ENCODE measurements around the gene CEACAM1. TPM values are rescaled to one million over a fixed set of nuclear protein-coding genes. Genes with fewer than 3 reads are reported as not detected.
"Not testable (repeated sequence)": the region's sequence is repeated elsewhere in the genome, so short reads cannot be mapped to it uniquely, and the experiment has no call there.

The CEACAM1 gene
- total RNA-seq, 1 experiment from 2014 or later = 2.4 TPM

- no TSS peak for BruUV-seq (replicated peaks)
- no peak for DNase-seq (ENCODE audit: low read depth, low spot score)
These were observed 24.1 kb upstream of the CEACAM1 start for GRCh38 chr19:42552086-42553065.

GRCh38 chr19:42550521-42550920, 22.2 kb upstream of the CEACAM1 start:
- CTCF ChIA-PET; H3K4me3 ChIP-seq (ENCODE audit: low read depth in 2 of 2, low read length in 2 of 2); H3K9me3 ChIP-seq (ENCODE audit: control insufficient read depth, insufficient read depth, low read depth, low read length); POLR2A ChIA-PET; BruUV-seq (replicated peaks); intact Hi-C loops (cut with micrococcal nuclease; ENCODE audit: unreplicated experiment); H3K27me3 ChIP-seq (ENCODE audit: control insufficient read depth, insufficient read depth, low read length); H3K36me3 ChIP-seq (ENCODE audit: control insufficient read depth, insufficient read depth, low read length); ATAC-seq; H3K4me1 ChIP-seq (ENCODE audit: control insufficient read depth, insufficient read depth, low read length); DNase-seq (ENCODE audit: low read depth, low spot score); in situ Hi-C loops (cut with HindIII; ENCODE audit: low pct_unique_long_range_greater_than_20kb, low sequenced_read_pairs); H3K27ac ChIP-seq (ENCODE audit: low read length): not testable (repeated sequence)

More at GRCh38 chr19:42552086-42553065, 24.1 kb upstream of the CEACAM1 start:
- H3K27ac ChIP-seq (ENCODE audit: low read length) = no peak overlapping the region
- H3K4me3 ChIP-seq (ENCODE audit: low read depth in 2 of 2, low read length in 2 of 2) = no peak overlapping the region
- intact Hi-C loops (cut with micrococcal nuclease; ENCODE audit: unreplicated experiment) = no loop called here
- no peaks in the 10 kb centered on the region for H3K4me1 ChIP-seq (ENCODE audit: control insufficient read depth, insufficient read depth, low read length)
- ChIA-PET POLR2A (no interaction called here), CTCF (no interaction called here)
- no peak for ATAC-seq
- H3K36me3 ChIP-seq (ENCODE audit: control insufficient read depth, insufficient read depth, low read length) = no peaks in the 10 kb centered on the region
- in situ Hi-C loops (cut with HindIII; ENCODE audit: low pct_unique_long_range_greater_than_20kb, low sequenced_read_pairs) = no loop called here
- TF ChIP-seq TCF7L2 (IDR thresholded peaks at IDR 0.05; ENCODE audit: low read depth, low read length) (no peak), SIN3A (IDR thresholded peaks at IDR 0.05; ENCODE audit: borderline replicate concordance, insufficient read depth, low read depth, low read length) (no peak), POLR2AphosphoS5 (IDR thresholded peaks at IDR 0.05; ENCODE audit: low read depth, low read length) (no peak)
- TF ChIP-seq, protein P1, sequence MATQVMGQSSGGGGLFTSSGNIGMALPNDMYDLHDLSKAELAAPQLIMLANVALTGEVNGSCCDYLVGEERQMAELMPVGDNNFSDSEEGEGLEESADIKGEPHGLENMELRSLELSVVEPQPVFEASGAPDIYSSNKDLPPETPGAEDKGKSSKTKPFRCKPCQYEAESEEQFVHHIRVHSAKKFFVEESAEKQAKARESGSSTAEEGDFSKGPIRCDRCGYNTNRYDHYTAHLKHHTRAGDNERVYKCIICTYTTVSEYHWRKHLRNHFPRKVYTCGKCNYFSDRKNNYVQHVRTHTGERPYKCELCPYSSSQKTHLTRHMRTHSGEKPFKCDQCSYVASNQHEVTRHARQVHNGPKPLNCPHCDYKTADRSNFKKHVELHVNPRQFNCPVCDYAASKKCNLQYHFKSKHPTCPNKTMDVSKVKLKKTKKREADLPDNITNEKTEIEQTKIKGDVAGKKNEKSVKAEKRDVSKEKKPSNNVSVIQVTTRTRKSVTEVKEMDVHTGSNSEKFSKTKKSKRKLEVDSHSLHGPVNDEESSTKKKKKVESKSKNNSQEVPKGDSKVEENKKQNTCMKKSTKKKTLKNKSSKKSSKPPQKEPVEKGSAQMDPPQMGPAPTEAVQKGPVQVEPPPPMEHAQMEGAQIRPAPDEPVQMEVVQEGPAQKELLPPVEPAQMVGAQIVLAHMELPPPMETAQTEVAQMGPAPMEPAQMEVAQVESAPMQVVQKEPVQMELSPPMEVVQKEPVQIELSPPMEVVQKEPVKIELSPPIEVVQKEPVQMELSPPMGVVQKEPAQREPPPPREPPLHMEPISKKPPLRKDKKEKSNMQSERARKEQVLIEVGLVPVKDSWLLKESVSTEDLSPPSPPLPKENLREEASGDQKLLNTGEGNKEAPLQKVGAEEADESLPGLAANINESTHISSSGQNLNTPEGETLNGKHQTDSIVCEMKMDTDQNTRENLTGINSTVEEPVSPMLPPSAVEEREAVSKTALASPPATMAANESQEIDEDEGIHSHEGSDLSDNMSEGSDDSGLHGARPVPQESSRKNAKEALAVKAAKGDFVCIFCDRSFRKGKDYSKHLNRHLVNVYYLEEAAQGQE (IDR thresholded peaks at IDR 0.05; ENCODE audit: insufficient read depth in 1 of 2, low read depth in 2 of 2, low read length in 1 of 2) = no peak
- TF ChIP-seq, protein P2, sequence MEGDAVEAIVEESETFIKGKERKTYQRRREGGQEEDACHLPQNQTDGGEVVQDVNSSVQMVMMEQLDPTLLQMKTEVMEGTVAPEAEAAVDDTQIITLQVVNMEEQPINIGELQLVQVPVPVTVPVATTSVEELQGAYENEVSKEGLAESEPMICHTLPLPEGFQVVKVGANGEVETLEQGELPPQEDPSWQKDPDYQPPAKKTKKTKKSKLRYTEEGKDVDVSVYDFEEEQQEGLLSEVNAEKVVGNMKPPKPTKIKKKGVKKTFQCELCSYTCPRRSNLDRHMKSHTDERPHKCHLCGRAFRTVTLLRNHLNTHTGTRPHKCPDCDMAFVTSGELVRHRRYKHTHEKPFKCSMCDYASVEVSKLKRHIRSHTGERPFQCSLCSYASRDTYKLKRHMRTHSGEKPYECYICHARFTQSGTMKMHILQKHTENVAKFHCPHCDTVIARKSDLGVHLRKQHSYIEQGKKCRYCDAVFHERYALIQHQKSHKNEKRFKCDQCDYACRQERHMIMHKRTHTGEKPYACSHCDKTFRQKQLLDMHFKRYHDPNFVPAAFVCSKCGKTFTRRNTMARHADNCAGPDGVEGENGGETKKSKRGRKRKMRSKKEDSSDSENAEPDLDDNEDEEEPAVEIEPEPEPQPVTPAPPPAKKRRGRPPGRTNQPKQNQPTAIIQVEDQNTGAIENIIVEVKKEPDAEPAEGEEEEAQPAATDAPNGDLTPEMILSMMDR (IDR thresholded peaks at IDR 0.05) = no peak
- H3K9me3 ChIP-seq (ENCODE audit: control insufficient read depth, insufficient read depth, low read depth, low read length) = no peaks in the 10 kb centered on the region
- no peaks in the 10 kb centered on the region for H3K27me3 ChIP-seq (ENCODE audit: control insufficient read depth, insufficient read depth, low read length)

DNA sequence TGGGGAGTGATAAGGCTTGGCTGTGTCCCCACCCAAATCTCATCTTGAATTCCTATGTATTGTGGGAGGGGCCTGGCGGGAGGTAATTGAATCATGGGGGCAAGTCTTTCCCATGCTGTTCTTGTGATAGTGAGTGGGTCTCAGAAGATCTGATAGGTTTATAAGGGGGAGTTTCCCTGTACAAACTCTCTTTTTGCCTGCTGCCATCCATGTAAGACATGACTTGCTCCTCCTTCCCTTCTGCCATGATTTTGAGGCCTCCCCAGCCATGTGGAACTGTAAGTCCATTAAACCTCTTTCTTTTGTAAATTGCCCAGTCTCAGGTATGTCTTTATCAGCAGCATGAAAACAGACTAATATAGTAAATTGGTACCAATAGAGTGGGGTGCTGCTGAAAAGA, 20.8 kb upstream of the CEACAM1 start:
- intact Hi-C loops (cut with micrococcal nuclease; ENCODE audit: unreplicated experiment); ATAC-seq; H3K27me3 ChIP-seq (ENCODE audit: control insufficient read depth, insufficient read depth, low read length); POLR2A ChIA-PET; H3K9me3 ChIP-seq (ENCODE audit: control insufficient read depth, insufficient read depth, low read depth, low read length); H3K4me1 ChIP-seq (ENCODE audit: control insufficient read depth, insufficient read depth, low read length); DNase-seq (ENCODE audit: low read depth, low spot score); H3K36me3 ChIP-seq (ENCODE audit: control insufficient read depth, insufficient read depth, low read length); H3K27ac ChIP-seq (ENCODE audit: low read length); BruUV-seq (replicated peaks); in situ Hi-C loops (cut with HindIII; ENCODE audit: low pct_unique_long_range_greater_than_20kb, low sequenced_read_pairs); H3K4me3 ChIP-seq (ENCODE audit: low read depth in 2 of 2, low read length in 2 of 2): not testable (repeated sequence)
- CTCF ChIA-PET = interaction anchor here (0.6 kb wide), 1 partner anchor 108 kb away, joined by 4 read pairs; no protein-coding TSS in a partner anchor
